Midbrain (tissue), 1 donor: ENCODE data around the gene ABHD17B.
A peak's percentile ranks its signal among the peaks of the same experiment; 100 is the strongest.
"Not testable (repeated sequence)": the region's sequence is repeated elsewhere in the genome, so short reads cannot be mapped to it uniquely, and the experiment has no call there.

ENCODE experiments used
- DNase-seq: peaks from one replicate; lab custom pipeline; 2025; lab: John Stamatoyannopoulos, UW

Gene ABHD17B

DNA sequence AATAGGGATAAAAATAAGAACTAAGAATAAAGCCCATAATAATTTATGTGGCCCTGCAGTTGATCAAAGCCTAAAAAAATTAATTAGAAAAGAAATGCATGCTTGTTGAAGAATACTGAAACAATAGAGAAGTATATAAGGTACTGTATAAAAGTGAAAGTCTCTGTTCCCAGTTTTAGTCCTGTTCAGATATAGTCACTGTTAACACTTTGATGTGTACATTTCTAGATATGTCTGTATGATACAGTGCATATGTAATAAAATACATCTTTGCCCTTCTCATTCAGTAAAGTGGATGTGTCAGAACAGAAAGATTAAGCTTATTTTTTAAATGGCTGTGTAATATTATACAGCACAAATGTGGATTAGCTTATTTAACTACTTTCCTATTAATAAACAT lies 4.5 kb upstream of the ABHD17B start:
- DNase-seq = no peak

DNA sequence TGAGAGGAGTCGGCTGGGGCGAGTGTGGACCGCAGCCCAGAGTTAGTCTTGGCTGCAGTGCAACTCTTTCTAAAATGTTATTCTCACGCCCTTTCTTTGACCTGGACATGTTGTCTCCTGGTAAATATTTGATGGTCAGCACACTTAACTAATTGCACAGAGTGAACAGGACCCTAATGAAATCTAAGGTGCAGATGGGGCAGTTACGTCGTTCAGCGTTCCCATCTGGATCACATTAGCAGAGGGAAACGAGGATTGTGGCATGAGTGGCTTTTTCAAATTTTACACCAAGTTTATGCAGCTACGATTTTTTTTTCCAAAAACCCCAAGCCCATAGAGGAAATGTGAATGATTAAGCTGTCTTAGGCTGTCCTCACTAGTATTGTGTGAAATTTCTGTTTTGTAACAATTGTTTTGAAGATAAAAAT lies 929 bp upstream of the ABHD17B start:
- DNase-seq = no peak

DNA sequence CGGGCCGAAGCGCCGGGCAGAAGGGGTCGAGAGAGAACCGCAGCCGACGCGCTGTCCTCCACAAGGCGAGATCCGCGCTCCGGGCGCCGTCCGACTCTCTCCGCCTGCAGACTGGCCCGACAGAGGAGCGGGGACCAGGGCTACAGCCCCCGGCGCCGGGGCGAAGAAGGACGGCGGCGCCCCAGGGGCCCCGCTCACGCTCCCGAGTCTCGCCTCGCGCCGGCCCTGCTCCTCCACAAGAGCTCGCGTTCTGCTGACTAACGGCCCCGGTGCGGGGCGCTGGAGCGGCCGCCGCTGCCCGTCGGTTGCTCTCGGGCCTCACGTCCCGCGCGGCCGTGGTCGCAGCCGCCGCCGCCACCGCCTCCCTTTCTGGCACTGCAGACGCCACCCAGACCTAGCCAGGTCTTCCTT lies 338 bp downstream of the ABHD17B start:
- no peak for DNase-seq

DNA sequence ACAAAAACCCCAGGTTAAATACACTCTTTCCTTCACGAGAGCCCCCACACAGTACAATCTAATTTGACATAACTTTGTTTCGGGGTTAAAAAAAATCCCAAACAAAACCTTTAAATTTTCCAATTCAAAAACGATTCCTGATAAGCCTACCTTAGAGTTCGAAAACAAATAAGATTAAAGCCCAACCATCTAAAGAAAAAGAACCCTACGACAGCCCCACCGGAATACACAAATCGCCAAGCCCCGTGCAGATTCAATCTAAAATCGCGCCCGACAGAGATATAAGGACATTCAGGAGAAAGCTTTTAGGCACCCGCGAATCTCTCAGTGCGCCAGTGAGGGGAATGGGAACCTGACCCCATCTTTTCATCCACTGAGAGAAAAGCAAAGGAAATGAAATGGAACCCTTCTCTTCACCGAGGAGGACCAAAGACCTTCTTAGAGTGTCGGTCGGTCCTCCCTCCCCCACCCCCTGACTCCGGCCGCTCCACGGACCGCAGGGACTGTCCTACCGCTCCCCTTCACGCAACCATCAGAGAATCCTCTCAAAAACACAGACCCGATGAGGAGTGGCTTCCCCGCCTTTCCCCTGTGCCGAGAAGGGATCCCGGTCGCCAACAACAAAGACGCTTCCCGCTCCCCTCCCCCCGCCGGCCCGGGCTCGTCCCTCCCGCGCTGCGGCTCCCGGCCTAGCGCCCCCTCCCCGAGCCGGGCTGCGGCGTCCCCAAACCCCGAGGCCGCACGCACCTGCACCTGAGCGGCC lies 925 bp downstream of the ABHD17B start:
- DNase-seq = peak; percentile 69

DNA sequence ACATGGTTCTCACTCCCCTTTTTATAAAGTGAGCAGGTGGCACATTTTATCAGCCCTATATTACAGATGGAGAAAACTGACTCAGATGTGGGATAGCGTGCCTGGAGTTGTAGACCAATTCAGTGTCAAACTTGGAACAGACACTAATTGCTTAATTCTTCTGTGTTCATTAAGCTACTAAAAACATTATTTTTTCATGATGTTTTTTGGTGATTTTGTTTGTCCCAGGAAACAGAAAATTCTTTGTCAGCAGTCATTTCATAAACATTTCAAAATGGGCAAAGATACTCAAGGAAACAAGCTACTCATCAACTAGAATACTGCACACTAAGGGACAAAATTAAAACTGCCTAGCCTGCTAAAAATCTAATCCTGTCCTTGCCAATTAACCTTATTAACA lies 2.2 kb downstream of the ABHD17B start:
- no peak for DNase-seq

DNA sequence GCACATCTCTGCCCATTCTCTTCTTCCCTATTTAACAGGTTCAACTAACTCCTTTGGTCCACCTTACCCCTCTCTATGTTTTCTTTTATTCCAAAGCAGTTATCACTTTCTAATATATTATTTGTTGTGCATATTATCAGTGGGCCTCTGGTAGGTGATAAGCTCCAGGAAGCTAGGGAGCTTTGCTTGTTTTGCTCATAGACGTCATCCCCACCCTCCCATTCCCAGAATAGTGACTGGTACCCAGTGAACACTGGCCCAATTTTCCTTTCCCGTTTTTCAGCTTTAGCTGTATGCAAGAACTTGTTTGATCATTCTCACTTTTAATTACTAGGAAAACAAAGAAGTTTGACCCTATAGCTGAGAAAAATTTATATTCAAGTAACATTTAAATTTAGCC lies 6.9 kb downstream of the ABHD17B start:
- DNase-seq = no peak

DNA sequence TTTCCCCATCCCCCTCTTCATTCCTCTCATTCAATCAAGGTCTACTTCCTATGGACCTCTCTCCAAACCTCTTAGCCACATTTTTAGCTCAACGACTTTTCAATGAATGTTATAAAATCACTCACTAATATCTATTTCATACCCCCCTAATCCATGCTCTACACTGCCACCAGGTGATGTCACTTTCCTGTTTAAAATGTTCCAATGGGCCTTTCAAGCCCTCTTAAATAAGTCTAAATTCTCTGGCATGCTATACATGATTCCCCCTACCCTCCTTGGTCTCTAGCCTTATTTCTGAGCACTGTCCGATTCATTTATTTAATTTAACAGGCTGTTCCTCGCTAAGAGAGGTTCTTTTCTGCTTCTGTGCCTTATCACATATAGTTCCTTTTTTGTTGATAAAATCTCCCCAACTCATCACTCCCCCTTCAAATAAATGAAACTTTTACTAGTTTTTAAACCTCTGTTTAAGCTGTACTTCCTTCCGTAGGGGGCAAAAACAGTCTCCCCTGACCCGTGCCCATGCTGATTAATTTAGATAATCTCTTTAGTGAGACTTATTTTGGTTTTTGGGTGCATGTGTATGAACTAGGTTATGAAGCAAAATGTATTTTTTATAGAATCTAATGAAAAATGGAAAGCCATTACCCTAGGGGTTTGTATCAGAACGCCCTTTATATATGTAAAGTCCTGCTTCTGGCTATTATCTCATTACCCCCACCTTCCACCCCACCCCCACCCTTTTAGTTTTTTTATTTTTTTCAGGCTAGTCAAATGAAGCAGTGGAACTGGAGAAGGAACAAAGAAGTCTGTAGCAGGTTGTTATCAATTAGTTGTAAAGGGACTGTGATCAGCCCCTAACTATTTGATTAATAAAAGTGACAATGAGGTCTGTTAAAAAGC lies 9.0 kb downstream of the ABHD17B start:
- DNase-seq = no peak

DNA sequence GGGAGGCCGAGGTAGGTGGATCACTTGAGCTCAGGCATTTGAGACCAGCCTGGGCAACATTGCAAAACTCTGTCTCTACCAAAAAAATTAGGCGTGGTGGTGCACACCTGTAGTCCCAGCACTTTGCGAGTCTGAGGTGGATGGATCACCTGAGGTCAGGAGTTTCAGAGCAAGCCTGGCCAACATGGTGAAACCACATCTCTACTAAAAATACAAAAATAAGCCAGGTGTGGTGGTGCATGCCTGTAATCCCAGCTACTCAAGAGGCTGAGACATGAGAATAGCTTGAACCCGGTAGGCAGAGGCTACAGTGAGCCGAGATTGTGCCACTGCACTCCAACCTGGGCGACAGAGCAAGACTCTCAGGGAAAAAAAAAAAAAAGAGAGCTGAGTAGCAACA lies 12.2 kb downstream of the ABHD17B start:
- DNase-seq = not testable (repeated sequence)

DNA sequence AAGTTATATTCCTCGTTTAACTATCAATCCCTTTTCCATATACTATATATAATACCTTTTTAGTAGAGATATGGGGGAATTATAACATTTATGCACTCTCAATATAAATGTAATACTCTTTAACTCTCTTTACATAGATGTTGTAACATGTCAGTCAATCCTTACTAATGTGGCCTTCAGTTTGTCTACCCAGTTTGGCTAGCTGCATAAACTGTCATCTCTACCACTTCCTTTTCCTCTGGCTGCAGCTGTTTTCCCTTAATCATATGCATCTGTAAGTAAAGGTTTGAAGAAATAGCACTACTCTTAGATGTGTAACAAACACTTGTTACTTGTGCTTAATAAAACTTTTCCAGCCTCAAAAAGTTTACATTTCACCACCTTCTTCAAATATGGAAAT lies 13.4 kb downstream of the ABHD17B start:
- no peak for DNase-seq

DNA sequence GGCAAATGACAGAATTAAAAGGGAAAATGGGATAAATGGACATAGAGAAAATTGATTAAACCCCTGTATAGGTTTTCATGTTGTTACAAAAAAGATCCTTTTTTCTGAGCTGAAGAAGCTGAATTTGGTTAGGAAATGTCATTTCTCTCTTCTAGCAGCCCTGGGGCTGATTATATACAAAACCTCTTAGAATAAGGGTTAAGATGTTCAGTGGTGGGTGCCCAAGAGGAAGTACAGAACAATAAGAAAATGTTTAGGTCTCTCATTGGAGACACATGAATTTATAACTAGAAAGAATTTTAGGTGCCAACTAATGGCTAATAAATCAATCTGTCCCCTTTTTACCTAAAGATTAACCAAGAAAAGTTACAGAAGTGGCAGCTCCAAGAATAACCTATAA lies 14.2 kb downstream of the ABHD17B start:
- no peak for DNase-seq

DNA sequence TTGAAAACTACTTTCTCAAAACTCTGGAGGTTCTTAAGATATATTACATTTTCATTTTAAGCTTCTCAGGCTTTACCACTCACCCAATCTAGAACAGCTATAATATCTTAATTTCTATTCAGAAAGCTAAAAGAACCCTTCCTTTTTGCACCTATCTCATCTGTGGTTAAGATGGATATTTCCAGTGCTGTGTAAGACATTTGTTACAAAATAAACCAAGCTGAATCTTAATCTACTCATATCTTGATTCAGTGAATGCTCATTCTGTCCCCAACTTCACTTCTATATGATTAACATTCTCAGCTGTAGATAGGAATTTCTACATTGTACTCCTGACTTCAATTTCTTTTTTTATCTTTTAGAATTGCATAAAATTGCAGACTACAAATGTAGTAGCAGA lies 15.0 kb downstream of the ABHD17B start:
- DNase-seq = no peak

DNA sequence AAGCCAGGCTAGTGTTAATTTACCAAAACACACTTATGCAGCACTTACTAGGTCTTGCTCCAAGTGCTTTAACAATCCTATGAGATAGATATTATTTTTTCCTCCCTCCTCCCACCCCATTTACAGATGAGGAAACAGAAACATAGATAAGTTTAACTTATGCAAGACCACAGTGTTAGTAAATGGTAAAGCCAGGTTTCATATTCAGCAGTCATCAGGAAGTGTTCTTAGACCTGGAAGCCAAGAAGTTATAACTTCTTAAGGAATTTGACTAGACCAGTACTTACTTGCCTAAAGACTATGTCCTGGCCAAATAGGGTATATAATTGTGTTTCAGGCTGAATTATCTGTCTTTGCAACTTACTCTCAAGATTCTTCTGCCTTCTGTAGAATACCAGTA lies 15.9 kb downstream of the ABHD17B start:
- no peak for DNase-seq

DNA sequence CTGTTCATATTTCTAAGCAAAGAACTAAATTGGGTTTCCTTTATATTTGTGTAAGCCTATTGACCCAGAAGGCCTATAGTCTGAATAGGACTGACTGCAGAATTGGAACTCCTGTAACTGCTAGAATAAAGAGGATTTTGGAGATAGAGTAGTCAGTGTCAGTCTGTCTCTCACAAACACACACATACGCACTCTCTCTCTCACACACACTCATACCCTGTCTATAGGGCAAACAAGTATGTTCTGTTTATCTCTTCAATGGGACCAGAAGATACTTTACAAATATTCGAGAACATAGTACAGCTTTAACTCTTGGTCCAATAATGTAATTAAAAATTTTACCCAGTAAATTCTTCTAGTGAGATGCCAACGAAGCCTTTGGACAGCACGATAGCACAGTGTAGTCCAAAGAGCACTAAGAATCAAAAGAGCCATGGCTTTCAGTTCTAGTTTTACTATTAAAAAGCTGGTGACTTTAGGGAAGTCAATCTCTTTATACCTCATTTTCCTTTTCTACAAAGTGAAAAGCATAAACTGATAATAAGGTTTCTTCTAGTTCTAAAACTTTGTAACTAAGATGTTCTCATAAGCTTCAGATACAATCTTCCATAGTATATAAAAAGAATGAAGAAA lies 19.3 kb downstream of the ABHD17B start:
- no peak for DNase-seq

DNA sequence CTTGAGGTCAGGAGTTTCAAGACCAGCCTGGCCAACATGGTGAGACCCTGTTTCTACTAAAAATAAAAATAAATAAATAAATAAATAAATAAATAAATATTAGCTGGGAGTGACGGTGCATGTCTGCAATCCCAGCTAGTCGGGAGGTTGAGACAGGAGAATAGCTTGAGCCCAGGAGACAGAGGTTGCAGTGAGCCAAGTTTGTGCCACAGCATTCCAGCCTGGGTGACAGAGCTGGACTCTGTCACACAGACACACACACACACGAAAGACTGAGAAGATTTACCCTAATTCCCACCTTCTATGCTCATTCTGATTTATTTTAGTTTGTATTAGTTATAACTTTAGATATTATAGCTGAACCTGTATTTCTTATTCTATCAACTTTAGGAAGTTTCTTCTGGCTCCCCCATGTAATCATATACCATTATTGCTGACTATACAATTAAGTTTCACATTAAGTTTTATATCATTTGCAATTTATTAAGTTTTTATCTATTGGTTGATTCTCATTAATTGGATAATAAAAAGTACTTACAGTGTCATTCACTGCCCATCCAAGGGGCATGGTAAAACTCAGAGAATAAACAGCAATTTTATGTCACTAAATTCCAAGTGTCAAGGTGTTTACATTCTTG lies 20.8 kb downstream of the ABHD17B start:
- DNase-seq = no peak

DNA sequence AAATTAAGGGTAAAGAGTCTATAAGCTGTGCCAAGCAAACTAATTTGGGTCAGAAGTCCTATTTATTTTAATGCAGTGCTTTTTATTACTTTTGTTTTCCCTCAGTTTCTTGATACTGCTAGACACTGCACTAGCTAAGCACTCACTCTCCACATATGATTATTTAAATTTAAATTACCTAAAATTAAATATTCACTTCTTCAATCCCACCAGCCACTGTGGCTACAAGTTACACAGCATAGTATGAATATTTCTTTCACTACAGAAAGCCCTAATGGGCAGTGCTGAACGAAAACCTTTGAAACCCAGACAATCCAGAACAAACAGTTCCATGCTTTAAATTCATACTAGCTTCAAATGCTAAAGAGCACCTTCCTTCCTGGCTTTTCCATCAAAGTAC lies 23.6 kb downstream of the ABHD17B start:
- no peak for DNase-seq

DNA sequence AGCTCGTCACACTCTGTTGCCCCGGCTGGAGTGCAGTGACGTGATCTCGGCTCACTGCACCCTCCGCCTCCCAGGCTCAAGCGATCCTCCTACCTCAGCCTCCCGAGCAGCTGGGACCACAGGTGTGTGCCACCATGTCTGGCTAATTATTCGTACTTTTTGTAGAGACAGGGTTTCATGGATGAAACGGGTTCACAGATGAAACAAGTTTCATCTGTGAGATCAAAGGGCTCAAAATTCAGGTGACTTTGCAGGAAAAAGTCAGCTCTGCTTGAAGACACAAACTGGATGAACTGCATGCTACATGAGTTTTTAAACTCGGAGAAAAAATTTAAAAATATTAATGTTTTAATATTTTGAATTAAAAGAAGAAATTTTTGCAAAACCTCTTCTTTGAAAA lies 24.5 kb downstream of the ABHD17B start:
- no peak for DNase-seq

DNA sequence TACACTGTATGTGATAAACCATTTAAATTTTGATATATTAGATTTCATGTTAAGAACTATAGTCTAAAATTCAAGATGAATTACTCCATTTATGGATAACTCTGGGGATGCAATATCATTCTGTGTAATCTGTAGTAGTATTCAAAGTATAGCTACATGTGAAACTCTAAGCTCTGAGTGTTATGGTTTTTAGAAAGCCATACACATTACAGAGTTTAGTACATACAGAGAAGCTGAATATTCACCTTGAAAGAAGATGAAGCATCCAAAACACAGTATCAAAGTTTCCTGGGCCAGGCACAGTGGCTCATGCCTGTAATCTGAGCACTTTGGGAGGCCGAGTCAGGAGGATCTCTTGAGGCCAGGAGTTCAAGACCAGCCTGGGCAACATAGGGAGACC lies 25.0 kb downstream of the ABHD17B start:
- no peak for DNase-seq

DNA sequence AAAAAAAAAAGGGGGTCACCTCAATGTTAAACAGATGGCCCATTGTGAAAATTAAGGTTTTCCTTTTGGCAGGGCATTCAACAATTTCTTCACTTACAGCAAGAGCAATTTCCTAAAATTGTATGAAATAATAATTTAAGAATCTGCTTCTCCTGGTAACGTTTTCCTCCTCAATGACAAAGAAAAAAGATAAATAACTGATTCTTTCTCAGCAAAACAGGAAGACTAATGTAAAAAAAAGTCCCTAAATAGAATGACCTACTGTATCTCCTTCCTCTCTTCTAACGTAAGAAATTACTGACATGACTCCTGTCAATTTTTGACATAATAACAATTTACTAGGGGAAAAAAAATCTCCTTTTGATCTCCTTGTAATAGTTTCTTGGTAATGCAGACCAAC lies 25.5 kb downstream of the ABHD17B start:
- DNase-seq = no peak

DNA sequence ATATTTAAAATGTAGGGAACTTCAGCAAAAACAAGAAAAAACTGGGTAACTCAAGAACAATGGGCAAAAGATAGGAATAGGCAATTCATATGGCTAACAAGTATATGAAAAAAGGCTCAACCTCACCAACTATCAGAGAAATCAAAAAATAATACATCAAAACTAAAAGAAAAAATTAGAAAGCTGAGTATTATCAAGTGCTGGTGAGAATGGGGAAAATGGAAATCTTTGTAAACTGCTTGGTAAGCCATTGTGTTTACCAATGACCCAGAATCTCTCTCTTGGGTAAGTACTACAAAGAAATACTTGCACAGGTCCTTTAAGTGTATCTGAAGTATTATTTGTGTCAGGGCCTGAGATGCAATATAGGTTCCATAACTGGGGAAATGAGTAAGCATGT lies 27.0 kb downstream of the ABHD17B start:
- no peak for DNase-seq

DNA sequence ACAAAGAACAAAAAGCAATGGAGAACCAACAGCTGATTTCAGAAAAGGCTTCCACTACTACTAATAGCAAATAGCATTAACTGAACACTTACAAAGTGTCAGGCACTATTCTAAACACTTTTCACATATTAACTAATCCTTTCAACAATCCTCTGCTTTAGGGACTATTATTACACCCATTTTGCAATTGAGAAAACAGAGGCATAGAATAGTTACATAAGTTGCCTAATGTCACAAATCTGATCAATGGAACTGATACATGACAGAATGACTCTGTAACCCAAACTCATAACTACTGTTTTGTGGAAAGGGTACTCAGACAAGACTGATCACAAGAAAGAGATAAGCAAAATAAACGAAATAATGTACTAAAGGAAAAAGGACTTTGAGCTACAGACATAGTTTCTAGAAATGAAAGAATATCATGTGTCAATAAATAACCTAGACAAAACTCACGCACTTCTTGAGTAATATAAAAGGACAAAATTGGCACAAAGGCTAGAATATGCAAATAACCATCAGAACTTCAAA lies 31.3 kb downstream of the ABHD17B start:
- no peak for DNase-seq

DNA sequence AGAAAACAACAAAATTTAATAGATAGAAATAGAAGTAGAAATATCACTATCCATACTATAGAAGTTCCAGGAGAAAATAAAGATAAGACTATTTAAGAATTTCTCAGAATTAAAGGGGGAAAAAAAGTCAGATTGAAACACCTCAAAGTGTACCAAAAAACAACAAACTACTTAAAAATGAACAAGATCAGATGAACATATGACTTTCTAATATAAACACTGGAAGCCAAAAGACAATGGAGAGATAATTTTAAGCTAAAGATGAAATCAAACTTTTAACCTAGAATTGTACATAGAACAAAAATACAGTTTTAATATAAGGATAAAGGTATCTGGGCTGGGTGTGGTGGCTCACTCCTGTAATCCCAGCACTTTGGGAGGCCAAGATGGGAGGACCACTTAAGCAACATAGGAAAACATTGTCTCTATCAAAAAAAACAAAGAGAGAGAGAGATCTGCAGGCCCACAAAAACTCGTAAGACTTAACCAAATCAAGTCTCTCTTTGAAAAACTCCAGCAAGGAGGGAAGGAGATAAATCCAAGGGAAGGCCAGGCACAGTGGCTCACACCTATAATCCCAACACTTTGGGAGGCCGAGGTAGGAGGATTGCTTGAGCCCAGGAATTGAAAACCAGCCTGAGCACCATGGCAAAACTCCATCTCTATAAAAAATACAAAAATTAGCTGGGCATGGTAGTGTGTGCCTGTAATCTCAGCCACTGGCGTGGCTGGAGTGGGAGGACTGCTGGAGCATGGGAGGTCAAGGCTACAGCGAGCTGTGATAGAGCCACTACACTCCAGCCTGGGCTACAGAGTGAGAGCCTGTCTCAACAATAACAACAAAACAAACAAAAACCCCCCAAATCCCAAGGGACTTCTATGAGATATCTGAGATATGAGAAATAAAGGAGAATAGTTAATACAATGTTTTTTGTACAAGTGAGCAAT lies 32.4 kb downstream of the ABHD17B start:
- DNase-seq = no peak
